H9 (cell line): ENCODE results near the gene C10orf62. TPM values are rescaled to one million over a fixed set of nuclear protein-coding genes. Genes with fewer than 3 reads are reported as not detected.

ENCODE experiments used
- DNase-seq: peaks from one replicate; pipeline ENCODE4 v3.0.0-alpha.2; 2017
- H2AFZ ChIP-seq: one replicate; pipeline ENCODE4 v1.6.1; 2013; ENCODE audit warnings: mild to moderate bottlenecking, low read length, control low read depth, moderate library complexity
- H2AK5ac ChIP-seq: 2 replicates; pipeline ENCODE4 v1.6.1; 2013; ENCODE audit warnings: low read length, control low read depth, mixed read lengths; ENCODE audit not compliant: insufficient read length
- H2BK120ac ChIP-seq: one replicate; pipeline ENCODE4 v1.6.1; 2013; ENCODE audit warnings: low read depth, mild to moderate bottlenecking, low read length, control low read depth, inconsistent platforms; ENCODE audit not compliant: poor library complexity, severe bottlenecking
- H2BK12ac ChIP-seq: 2 replicates; pipeline ENCODE4 v1.6.1; 2013; ENCODE audit warnings: low read length, control low read depth, mixed read lengths, low read depth; ENCODE audit not compliant: insufficient read length
- H2BK15ac ChIP-seq: 2 replicates; pipeline ENCODE4 v1.6.1; 2013; ENCODE audit warnings: low read depth, low read length, control low read depth
- H2BK20ac ChIP-seq: one replicate; pipeline ENCODE4 v1.6.1; 2013; ENCODE audit warnings: low read depth, mild to moderate bottlenecking, low read length, control low read depth, inconsistent platforms; ENCODE audit not compliant: poor library complexity, severe bottlenecking
- H2BK5ac ChIP-seq: 2 replicates; pipeline ENCODE4 v1.6.1; 2013; ENCODE audit warnings: low read length, control low read depth, mixed read lengths; ENCODE audit not compliant: insufficient read length
- H3K14ac ChIP-seq: 2 replicates; pipeline ENCODE4 v1.6.1; 2013; ENCODE audit warnings: low read length, control low read depth; ENCODE audit not compliant: insufficient read depth
- H3K18ac ChIP-seq: 2 replicates; pipeline ENCODE4 v1.6.1; 2013; ENCODE audit warnings: low read depth, mild to moderate bottlenecking, mixed read lengths, low read length, control low read depth; ENCODE audit not compliant: insufficient read length
- H3K23ac ChIP-seq: 2 replicates; pipeline ENCODE4 v1.6.1; 2013; ENCODE audit warnings: low read length, control low read depth, mixed read lengths, low read depth; ENCODE audit not compliant: insufficient read length
- H3K23me2 ChIP-seq: 2 replicates; pipeline ENCODE4 v1.6.1; 2013; ENCODE audit warnings: low read depth, mild to moderate bottlenecking, mixed read lengths, low read length, control low read depth; ENCODE audit not compliant: insufficient read length, poor library complexity, severe bottlenecking
- H3K27ac ChIP-seq: 2 replicates; pipeline ENCODE4 v1.5.1; 2013; ENCODE audit warnings: low read length, control low read depth, mixed read lengths, low read depth; ENCODE audit not compliant: insufficient read length
- H3K27me3 ChIP-seq: 2 replicates; pipeline ENCODE4 v1.6.1; 2013; ENCODE audit warnings: low read length, control low read depth, inconsistent platforms; ENCODE audit not compliant: insufficient read depth
- H3K4ac ChIP-seq: 2 replicates; pipeline ENCODE4 v1.6.1; 2013; ENCODE audit warnings: low read depth, mild to moderate bottlenecking, control low read depth, inconsistent platforms, low read length, moderate library complexity
- H3K4me1 ChIP-seq: 2 replicates; pipeline ENCODE4 v1.6.1; 2013; ENCODE audit warnings: low read length, control low read depth, inconsistent platforms; ENCODE audit not compliant: insufficient read depth
- H3K4me2 ChIP-seq: 2 replicates; pipeline ENCODE4 v1.6.1; 2013; ENCODE audit warnings: low read length, control low read depth, mixed read lengths; ENCODE audit not compliant: insufficient read length, insufficient read depth
- H3K56ac ChIP-seq: 2 replicates; pipeline ENCODE4 v1.6.1; 2013; ENCODE audit warnings: low read depth, mild to moderate bottlenecking, mixed read lengths, low read length, control low read depth; ENCODE audit not compliant: insufficient read length
- H3K79me1 ChIP-seq: 2 replicates; pipeline ENCODE4 v1.6.1; 2013; ENCODE audit warnings: low read depth, mild to moderate bottlenecking, moderate library complexity, low read length, control low read depth, inconsistent platforms; ENCODE audit not compliant: insufficient read depth, poor library complexity, severe bottlenecking
- H3K79me2 ChIP-seq: 2 replicates; pipeline ENCODE4 v1.6.1; 2013; ENCODE audit warnings: low read length, control low read depth, inconsistent platforms; ENCODE audit not compliant: insufficient read depth
- H3K9ac ChIP-seq: 2 replicates; pipeline ENCODE4 v1.6.1; 2013; ENCODE audit warnings: low read length, control low read depth, mixed read lengths; ENCODE audit not compliant: insufficient read length; ENCODE audit errors: extremely low read depth
- H3K9me3 ChIP-seq: one replicate; pipeline ENCODE4 v1.6.1; 2013; ENCODE audit warnings: low read depth, low read length, inconsistent platforms; ENCODE audit not compliant: control insufficient read depth
- H3T11ph ChIP-seq: one replicate; pipeline ENCODE4 v1.6.1; 2013; ENCODE audit warnings: mild to moderate bottlenecking, low read length, control low read depth, inconsistent platforms
- H4K20me1 ChIP-seq: one replicate; pipeline ENCODE4 v1.6.1; 2013; ENCODE audit not compliant: control insufficient read depth, insufficient read length, insufficient read depth
- H4K5ac ChIP-seq: 2 replicates; pipeline ENCODE4 v1.6.1; 2013; ENCODE audit warnings: low read depth, mild to moderate bottlenecking, mixed read lengths, low read length, control low read depth; ENCODE audit not compliant: insufficient read length
- H4K8ac ChIP-seq: replicated peaks from 2 replicates; pipeline ENCODE4 v1.6.1; 2013; ENCODE audit warnings: low read length, control low read depth, mixed read lengths, low read depth; ENCODE audit not compliant: insufficient read length
- H4K91ac ChIP-seq: 2 replicates; pipeline ENCODE4 v1.6.1; 2013; ENCODE audit warnings: low read depth, mild to moderate bottlenecking, moderate library complexity, mixed read lengths, low read length, control low read depth; ENCODE audit not compliant: insufficient read length
- H3K27ac Mint-ChIP-seq, 3 experiments: 2 replicates in 2 of 3; 3 replicates in 1 of 3; pipeline ENCODE4 v1.8.0; 2020 to 2021; ENCODE audit warnings: mixed read lengths in 3 of 3, mild to moderate bottlenecking in 1 of 3, moderate library complexity in 1 of 3
- H3K27me3 Mint-ChIP-seq: 2 replicates; pipeline ENCODE4 v1.8.0; 2021; ENCODE audit warnings: low read depth, mild to moderate bottlenecking, moderate library complexity, mixed read lengths
- H3K36me3 Mint-ChIP-seq, 3 experiments: 2 replicates in 2 of 3; 3 replicates in 1 of 3; pipeline ENCODE4 v1.8.0; 2020 to 2021; ENCODE audit warnings: low read depth in 3 of 3, mixed read lengths in 3 of 3; ENCODE audit not compliant: insufficient read depth in 1 of 3
- H3K4me1 Mint-ChIP-seq, 2 experiments: 2 replicates each; pipeline ENCODE4 v1.8.0; 2020; ENCODE audit warnings: mixed read lengths in 2 of 2
- H3K4me3 Mint-ChIP-seq, 2 experiments: 2 replicates in 1 of 2; 3 replicates in 1 of 2; pipeline ENCODE4 v1.8.0; 2020 to 2021; ENCODE audit warnings: mild to moderate bottlenecking in 2 of 2, mixed read lengths in 2 of 2, moderate library complexity in 1 of 2
- H3K9me3 Mint-ChIP-seq, 2 experiments: 2 replicates in 1 of 2; 3 replicates in 1 of 2; pipeline ENCODE4 v1.8.0; 2020; ENCODE audit warnings: mild to moderate bottlenecking in 2 of 2, mixed read lengths in 2 of 2, moderate library complexity in 1 of 2
- CTCF ChIP-seq: fragments of 200-600 bp; sonication (generic); conservative IDR thresholded peaks from 3 replicates; pipeline ENCODE4 v1.8.0; 2021; ENCODE audit warnings: antibody characterized with exemption, mild to moderate bottlenecking
- WGBS: extraction: QIAGEN DNeasy Blood & Tissue Kit; methylation state at CpG from one replicate; pipeline ENCODE4 v1.1.7; 2013; ENCODE audit warnings: missing lambda C conversion rate, low lambda C conversion rate, mixed read lengths; ENCODE audit not compliant: insufficient read length; ENCODE audit errors: extremely low coverage; 5-methylcytosine and 5-hydroxymethylcytosine counted together
- long read RNA-seq: library from polyadenylated mRNA; unstranded; transcript quantifications from one replicate; pipeline ENCODE4 v2.0.0, GENCODE V29; 2020
- total RNA-seq: library from RNA; stranded (reverse); gene quantifications from 2 replicates; pipeline ENCODE4 v1.2.1, GENCODE V29; 2021

The C10orf62 gene
- total RNA-seq: 0.31 TPM in 1 of 2 replicates, not detected in the other
- long read RNA-seq: 0 reads

GRCh38 chr10:97589479-97589878 lies at the start of gene C10orf62:
Gene C10orf62, plus strand, starts transcription at chr10:97589721. Its CDS starts 177 bp downstream, at chr10:97589898.
- H3K56ac ChIP-seq: no peak within 1 kb of the TSS
- H3K23ac ChIP-seq: no peak within 1 kb of the TSS
- H3K27ac ChIP-seq: no peak within 1 kb of the TSS
- H2BK5ac ChIP-seq: no peak within 1 kb of the TSS
- Mint-ChIP-seq H3K4me3 (no peak within 1 kb of the TSS), H3K9me3 (no peaks in the 10 kb centered on the region), H3K27ac (peak within 1 kb of the TSS in 2 of 3 experiments; percentile 52 to 68; a peak in 2 of 7 replicates), H3K27me3 (no peaks in the 10 kb centered on the region), H3K4me1 (peaks cover 0 to 3% of the 10 kb centered on the region in 2 experiments; a peak in 2 of 4 replicates), H3K36me3 (no peaks in the 10 kb centered on the region)
- no peaks in the 10 kb centered on the region for H3K27me3 ChIP-seq
- H2BK20ac ChIP-seq: no peak within 1 kb of the TSS
- H2BK120ac ChIP-seq: no peak within 1 kb of the TSS
- H2AK5ac ChIP-seq: no peak within 1 kb of the TSS
- no peak within 1 kb of the TSS for H3K18ac ChIP-seq
- no peak within 1 kb of the TSS for H2BK12ac ChIP-seq
- H3K9ac ChIP-seq: no peak within 1 kb of the TSS
- H4K91ac ChIP-seq: no peak within 1 kb of the TSS
- H4K5ac ChIP-seq: no peak within 1 kb of the TSS
- no peaks in the 10 kb centered on the region for H3K4me1 ChIP-seq
- TF ChIP-seq CTCF: no peak
- no peaks in the 10 kb centered on the region for H3K23me2 ChIP-seq
- H3T11ph ChIP-seq: no peak within 1 kb of the TSS
- no peaks in the 10 kb centered on the region for H3K79me2 ChIP-seq
- H4K8ac ChIP-seq: no peak within 1 kb of the TSS
- no peaks in the 10 kb centered on the region for H4K20me1 ChIP-seq
- no peak within 1 kb of the TSS for H2AFZ ChIP-seq
- no peak within 1 kb of the TSS for H3K4ac ChIP-seq
- H3K14ac ChIP-seq: no peak within 1 kb of the TSS; the same call in 1 of the 2 replicates
- no peaks in the 10 kb centered on the region for H3K79me1 ChIP-seq
- DNase-seq: no peak
- H2BK15ac ChIP-seq: no peak within 1 kb of the TSS; the same call in 1 of the 2 replicates
- H3K4me2 ChIP-seq: no peak within 1 kb of the TSS
- H3K9me3 ChIP-seq: no peaks in the 10 kb centered on the region
- WGBS: no CpG with 5 or more reads among the region's 3 CpGs
